ENCODE data around the gene TACR1. TPM values are rescaled to one million over a fixed set of nuclear protein-coding genes. Genes with fewer than 3 reads are reported as not detected.

Gene TACR1
- total RNA-seq, 1 experiment from 2014 or later: not detected

- H3K9me3 Mint-ChIP-seq (ENCODE audit: low read depth, unreplicated experiment): no peaks in the 10 kb centered on the region
These were observed 16.7 kb downstream of the TACR1 start for GRCh38 chr2:75182606-75183005.

GRCh38 chr2:75180476-75180875, 18.8 kb downstream of the TACR1 start:
- intact Hi-C loops (cut with micrococcal nuclease; ENCODE audit: unreplicated experiment): no loop called here
- no TSS peak for BruUV-seq (replicated peaks)
- TF ChIP-seq CTCF (IDR thresholded peaks at IDR 0.05; ENCODE audit: unreplicated experiment): no peak
- CTCF ChIA-PET: no interaction called here
- no peak overlapping the region for H3K4me3 Mint-ChIP-seq (ENCODE audit: low read depth, unreplicated experiment)
- H3K4me1 Mint-ChIP-seq (ENCODE audit: low read depth, unreplicated experiment): no peaks in the 10 kb centered on the region
- peaks cover 16% of the 10 kb centered on the region for H3K27me3 Mint-ChIP-seq (ENCODE audit: unreplicated experiment)
- H3K27ac Mint-ChIP-seq (ENCODE audit: unreplicated experiment): no peak overlapping the region
- no peak for DNase-seq
- H3K36me3 Mint-ChIP-seq (ENCODE audit: insufficient read depth, unreplicated experiment): no peaks in the 10 kb centered on the region
- no peaks in the 10 kb centered on the region for H3K9me3 Mint-ChIP-seq (ENCODE audit: low read depth, unreplicated experiment)

More at GRCh38 chr2:75182606-75183005, 16.7 kb downstream of the TACR1 start:
- intact Hi-C loops (cut with micrococcal nuclease; ENCODE audit: unreplicated experiment): no loop called here
- CTCF ChIA-PET: no interaction called here
- no peak overlapping the region for H3K27ac Mint-ChIP-seq (ENCODE audit: unreplicated experiment)
- DNase-seq: no peak
- no peaks in the 10 kb centered on the region for H3K4me1 Mint-ChIP-seq (ENCODE audit: low read depth, unreplicated experiment)
- TF ChIP-seq CTCF (IDR thresholded peaks at IDR 0.05; ENCODE audit: unreplicated experiment): no peak
- BruUV-seq (replicated peaks): no TSS peak
- no peaks in the 10 kb centered on the region for H3K36me3 Mint-ChIP-seq (ENCODE audit: insufficient read depth, unreplicated experiment)
- peaks cover 16% of the 10 kb centered on the region for H3K27me3 Mint-ChIP-seq (ENCODE audit: unreplicated experiment)
- no peak overlapping the region for H3K4me3 Mint-ChIP-seq (ENCODE audit: low read depth, unreplicated experiment)

- TF ChIP-seq CTCF (IDR thresholded peaks at IDR 0.05; ENCODE audit: unreplicated experiment): no peak
- peaks cover 11% of the 10 kb centered on the region for H3K27me3 Mint-ChIP-seq (ENCODE audit: unreplicated experiment)
These were observed 21.9 kb downstream of the TACR1 start for GRCh38 chr2:75177427-75177826.

GRCh38 chr2:75175456-75175855, 23.9 kb downstream of the TACR1 start:
- intact Hi-C loops (cut with micrococcal nuclease; ENCODE audit: unreplicated experiment): no loop called here
- H3K4me1 Mint-ChIP-seq (ENCODE audit: low read depth, unreplicated experiment): no peaks in the 10 kb centered on the region
- CTCF ChIA-PET: no interaction called here
- DNase-seq: no peak
- no peak for TF ChIP-seq CTCF (IDR thresholded peaks at IDR 0.05; ENCODE audit: unreplicated experiment)
- no TSS peak for BruUV-seq (replicated peaks)
- H3K36me3 Mint-ChIP-seq (ENCODE audit: insufficient read depth, unreplicated experiment): no peaks in the 10 kb centered on the region
- H3K4me3 Mint-ChIP-seq (ENCODE audit: low read depth, unreplicated experiment): no peak overlapping the region
- H3K27me3 Mint-ChIP-seq (ENCODE audit: unreplicated experiment): peaks cover 30% of the 10 kb centered on the region
- H3K27ac Mint-ChIP-seq (ENCODE audit: unreplicated experiment): no peak overlapping the region
- H3K9me3 Mint-ChIP-seq (ENCODE audit: low read depth, unreplicated experiment): no peaks in the 10 kb centered on the region

More at GRCh38 chr2:75177427-75177826, 21.9 kb downstream of the TACR1 start:
- no peaks in the 10 kb centered on the region for H3K36me3 Mint-ChIP-seq (ENCODE audit: insufficient read depth, unreplicated experiment)
- H3K4me1 Mint-ChIP-seq (ENCODE audit: low read depth, unreplicated experiment): no peaks in the 10 kb centered on the region
- intact Hi-C loops (cut with micrococcal nuclease; ENCODE audit: unreplicated experiment): no loop called here
- no peak overlapping the region for H3K4me3 Mint-ChIP-seq (ENCODE audit: low read depth, unreplicated experiment)
- no TSS peak for BruUV-seq (replicated peaks)
- CTCF ChIA-PET: no interaction called here
- H3K27ac Mint-ChIP-seq (ENCODE audit: unreplicated experiment): no peak overlapping the region
- no peaks in the 10 kb centered on the region for H3K9me3 Mint-ChIP-seq (ENCODE audit: low read depth, unreplicated experiment)
- no peak for DNase-seq
